ENCODE measurements around the gene SLC25A39. TPM values are rescaled to one million over a fixed set of nuclear protein-coding genes. Genes with fewer than 3 reads are reported as not detected.

SLC25A39 gene
- total RNA-seq, 1 experiment from 2014 or later, result 164 TPM

DNA sequence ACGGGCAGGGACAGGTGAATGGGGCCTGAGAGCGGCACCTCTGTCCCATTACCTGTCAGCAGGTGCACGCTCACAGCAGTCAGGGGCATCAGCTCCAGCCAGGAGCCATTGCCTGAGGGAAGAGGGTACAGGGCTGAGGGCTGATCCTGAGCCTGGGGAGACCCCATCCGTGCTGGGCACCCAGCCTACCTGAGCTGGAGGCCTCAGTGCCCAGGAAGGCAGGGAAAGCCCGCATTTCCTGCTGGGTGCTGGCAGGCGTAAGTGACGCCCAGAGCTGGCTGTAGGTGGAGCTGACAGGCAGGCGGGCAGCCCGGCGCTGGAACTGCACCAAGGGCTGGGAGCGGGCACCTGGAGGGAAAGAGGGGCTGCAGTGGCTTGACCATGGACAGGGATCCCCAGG, 31.6 kb upstream of the SLC25A39 start:
- TF ChIP-seq EZH2 (IDR thresholded peaks at IDR 0.05; ENCODE audit: low read depth) (no peak), CTCF (conservative IDR thresholded peaks at IDR 0.05) (no peak)
- H3F3A ChIP-seq (ENCODE audit: insufficient read depth, low read depth), result peaks cover 5% of the 10 kb centered on the region; the same call in 1 of the 2 replicates

DNA sequence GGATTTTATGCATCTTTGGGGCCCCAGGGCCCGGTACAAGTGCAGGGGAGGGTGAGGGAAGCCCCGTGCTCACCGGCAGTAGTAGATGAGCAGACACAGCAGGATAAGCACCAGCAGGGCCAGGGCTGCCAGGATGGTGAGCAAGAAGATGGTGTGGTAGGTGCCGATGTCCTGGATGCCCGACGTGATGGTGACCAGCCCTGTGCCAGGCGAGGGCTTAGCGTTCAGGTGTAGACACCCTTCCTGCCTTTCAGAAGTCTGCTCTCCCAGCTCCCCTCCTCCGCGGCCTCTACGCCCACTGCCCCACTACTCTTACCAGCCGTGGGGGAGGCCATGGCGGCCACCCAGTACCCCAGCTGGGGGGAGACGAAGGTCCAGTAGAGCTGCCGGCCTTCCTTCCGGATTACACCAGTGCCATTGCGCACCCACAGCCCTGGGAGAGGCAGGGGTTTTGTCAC, 31.0 kb upstream of the SLC25A39 start:
- Histone ChIP-seq H2AFZ (no peak overlapping the region), H3K9me3 (ENCODE audit: insufficient read depth, low read depth) (no peaks in the 10 kb centered on the region), H3K9me2 (ENCODE audit: insufficient read depth) (no peaks in the 10 kb centered on the region), H4K20me1 (ENCODE audit: insufficient read depth) (0 out of 2 replicates have a peak, but pooled peaks cover 3% of the 10 kb centered on the region), H3K4me2 (no peak overlapping the region), H3K4me3 (no peak overlapping the region), H3K36me3 (ENCODE audit: low read depth) (no peaks in the 10 kb centered on the region), H3F3A (ENCODE audit: insufficient read depth, low read depth) (peaks cover 5% of the 10 kb centered on the region; the same call in 1 of the 2 replicates), H3K27me3 (ENCODE audit: insufficient read depth, low read depth) (no peaks in the 10 kb centered on the region), H3K79me2 (ENCODE audit: low read depth) (no peaks in the 10 kb centered on the region), H3K27ac (no peak overlapping the region), H3K4me1 (replicated peaks; ENCODE audit: insufficient read depth) (no peaks in the 10 kb centered on the region)
- BruUV-seq (replicated peaks), result no TSS peak
- CTCF ChIA-PET, result no interaction called here
- POLR2A ChIA-PET (ENCODE audit: unreplicated experiment), result no interaction called here
- TF ChIP-seq CTCF (conservative IDR thresholded peaks at IDR 0.05), result no peak
- TF ChIP-seq EZH2 (IDR thresholded peaks at IDR 0.05; ENCODE audit: low read depth), result no peak
- no peak for DNase-seq
- intact Hi-C loops (cut with micrococcal nuclease; ENCODE audit: unreplicated experiment), result no loop called here

More for the DNA sequence above, 31.6 kb upstream of the SLC25A39 start:
- Histone ChIP-seq H4K20me1 (ENCODE audit: insufficient read depth) (no peaks in the 10 kb centered on the region), H3K9me3 (ENCODE audit: insufficient read depth, low read depth) (no peaks in the 10 kb centered on the region), H3K4me1 (replicated peaks; ENCODE audit: insufficient read depth) (no peaks in the 10 kb centered on the region), H3K27me3 (ENCODE audit: insufficient read depth, low read depth) (no peaks in the 10 kb centered on the region), H3K4me3 (no peak overlapping the region), H3K4me2 (no peak overlapping the region), H3K36me3 (ENCODE audit: low read depth) (no peaks in the 10 kb centered on the region), H3K27ac (no peak overlapping the region), H3K9me2 (ENCODE audit: insufficient read depth) (no peaks in the 10 kb centered on the region), H3K79me2 (ENCODE audit: low read depth) (no peaks in the 10 kb centered on the region), H2AFZ (no peak overlapping the region)
- intact Hi-C loops (cut with micrococcal nuclease; ENCODE audit: unreplicated experiment), result no loop called here
- DNase-seq, result no peak
- no TSS peak for BruUV-seq (replicated peaks)
- POLR2A ChIA-PET (ENCODE audit: unreplicated experiment), result interaction anchor here (0.7 kb wide), 1 partner anchor 12 kb away, joined by 10 read pairs; no protein-coding TSS in a partner anchor
- CTCF ChIA-PET, result no interaction called here

DNA sequence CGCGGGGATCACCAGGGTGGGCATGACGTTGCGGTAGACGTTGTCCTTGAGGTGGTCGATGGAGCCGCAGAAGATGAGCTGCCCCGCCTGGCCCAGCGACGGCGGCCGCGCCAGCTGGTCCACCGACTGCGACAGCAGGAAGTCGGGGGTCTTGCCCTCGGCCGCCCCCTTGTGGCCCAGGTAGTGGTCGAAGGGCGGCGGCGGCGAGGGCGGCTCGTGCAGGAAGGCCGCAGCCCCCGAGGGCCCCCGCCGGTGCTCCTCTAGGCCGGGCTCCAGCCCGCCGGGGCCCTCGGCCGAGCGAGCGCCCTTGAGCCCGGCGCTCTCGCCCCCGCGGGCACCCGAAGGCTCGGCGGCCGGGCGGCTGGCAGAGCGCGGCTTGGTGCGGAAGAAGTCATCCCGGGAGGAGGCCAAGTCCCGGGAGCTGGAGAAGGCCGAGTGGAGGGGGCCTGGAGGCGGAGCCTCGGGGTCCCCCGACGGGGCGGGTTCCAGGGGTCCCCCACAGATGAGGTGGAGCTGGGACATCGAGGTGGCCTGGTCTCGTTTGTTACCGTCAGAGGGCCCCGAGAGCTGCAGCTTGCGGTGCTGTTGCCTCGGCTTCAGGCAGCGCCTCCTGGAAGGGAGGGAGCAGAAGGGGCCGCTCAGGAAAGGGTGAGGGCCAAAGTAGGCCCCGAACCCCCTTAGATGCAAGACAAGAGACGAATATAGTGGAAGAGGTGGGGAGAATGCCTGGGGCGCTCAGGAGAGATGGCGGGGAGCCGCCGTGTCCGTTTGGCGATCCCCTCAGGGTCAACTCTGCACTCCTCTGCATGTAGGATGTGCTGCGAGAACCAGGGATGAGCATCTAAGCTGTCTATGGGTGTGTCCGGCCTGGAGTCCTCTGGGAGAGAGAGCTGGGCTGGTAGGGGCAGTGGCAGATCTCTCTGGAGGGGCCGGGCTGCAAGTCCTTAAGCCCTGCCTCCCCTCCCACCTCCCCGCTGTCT, 30.2 kb upstream of the SLC25A39 start:
- Histone ChIP-seq H2AFZ (no peak overlapping the region), H3K9me2 (ENCODE audit: insufficient read depth) (no peaks in the 10 kb centered on the region), H4K20me1 (ENCODE audit: insufficient read depth) (0 out of 2 replicates have a peak, but pooled peaks cover 3% of the 10 kb centered on the region), H3K4me2 (no peak overlapping the region), H3K4me1 (replicated peaks; ENCODE audit: insufficient read depth) (no peaks in the 10 kb centered on the region), H3K27ac (no peak overlapping the region), H3K9me3 (ENCODE audit: insufficient read depth, low read depth) (no peaks in the 10 kb centered on the region), H3K36me3 (ENCODE audit: low read depth) (no peaks in the 10 kb centered on the region), H3K79me2 (ENCODE audit: low read depth) (no peaks in the 10 kb centered on the region), H3F3A (ENCODE audit: insufficient read depth, low read depth) (no peaks in the 10 kb centered on the region), H3K4me3 (no peak overlapping the region), H3K27me3 (ENCODE audit: insufficient read depth, low read depth) (no peaks in the 10 kb centered on the region)
- no TSS peak for BruUV-seq (replicated peaks)
- ChIA-PET CTCF (no interaction called here), POLR2A (ENCODE audit: unreplicated experiment) (no interaction called here)
- TF ChIP-seq CTCF (conservative IDR thresholded peaks at IDR 0.05) (no peak), EZH2 (IDR thresholded peaks at IDR 0.05; ENCODE audit: low read depth) (no peak)
- DNase-seq, result no peak
- intact Hi-C loops (cut with micrococcal nuclease; ENCODE audit: unreplicated experiment), result no loop called here

Data from PC-9 (cell line).